Ishikawa (cell line): Measurements from ENCODE around the gene ADAM22.

Experiments
- FOXM1 ChIP-seq: IDR thresholded peaks from 2 replicates; pipeline ENCODE4 v1.6.1; 2012; ENCODE audit warnings: low read depth, borderline replicate concordance
- RAD21 ChIP-seq: IDR thresholded peaks from 2 replicates; pipeline ENCODE4 v1.6.1; 2012; ENCODE audit warnings: low read depth
- TAF1 ChIP-seq: IDR thresholded peaks from 2 replicates; pipeline ENCODE4 v1.6.1; 2012; ENCODE audit warnings: low read depth, mild to moderate bottlenecking
- TCF12 ChIP-seq: IDR thresholded peaks from 2 replicates; pipeline ENCODE4 v1.6.1; 2012; ENCODE audit warnings: low read depth
- TF ChIP-seq, protein P1 (sequence below): IDR thresholded peaks from 2 replicates; pipeline ENCODE4 v1.6.1; 2012
- TF ChIP-seq, protein P2 (sequence below): IDR thresholded peaks from 2 replicates; pipeline ENCODE4 v1.6.1; 2012; ENCODE audit warnings: low read depth, mild to moderate bottlenecking

DNA sequence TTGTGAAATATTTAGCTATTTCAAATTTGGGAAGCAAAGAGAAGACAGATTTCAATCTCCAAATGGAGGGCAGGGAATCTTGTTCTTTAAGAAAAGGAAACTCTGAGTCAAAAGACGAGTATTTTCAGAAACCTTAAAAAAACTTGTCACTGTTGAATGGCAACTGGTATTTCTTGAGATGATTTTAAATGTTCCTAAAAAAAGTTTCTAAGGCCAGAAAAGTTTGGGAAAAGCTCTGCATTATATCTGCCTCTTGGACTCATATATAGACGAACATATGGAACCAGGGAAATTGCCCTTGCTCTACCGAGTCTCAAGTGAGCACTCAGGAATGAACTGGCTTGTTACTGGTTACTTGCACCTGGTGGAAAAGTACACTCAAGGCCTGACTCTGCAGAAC, 69.5 kb downstream of the ADAM22 start:
- TF ChIP-seq, protein P1, sequence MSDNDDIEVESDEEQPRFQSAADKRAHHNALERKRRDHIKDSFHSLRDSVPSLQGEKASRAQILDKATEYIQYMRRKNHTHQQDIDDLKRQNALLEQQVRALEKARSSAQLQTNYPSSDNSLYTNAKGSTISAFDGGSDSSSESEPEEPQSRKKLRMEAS: no peak
- TF ChIP-seq TAF1 (no peak), RAD21 (no peak), FOXM1 (no peak), TCF12 (no peak)
- TF ChIP-seq, protein P2, sequence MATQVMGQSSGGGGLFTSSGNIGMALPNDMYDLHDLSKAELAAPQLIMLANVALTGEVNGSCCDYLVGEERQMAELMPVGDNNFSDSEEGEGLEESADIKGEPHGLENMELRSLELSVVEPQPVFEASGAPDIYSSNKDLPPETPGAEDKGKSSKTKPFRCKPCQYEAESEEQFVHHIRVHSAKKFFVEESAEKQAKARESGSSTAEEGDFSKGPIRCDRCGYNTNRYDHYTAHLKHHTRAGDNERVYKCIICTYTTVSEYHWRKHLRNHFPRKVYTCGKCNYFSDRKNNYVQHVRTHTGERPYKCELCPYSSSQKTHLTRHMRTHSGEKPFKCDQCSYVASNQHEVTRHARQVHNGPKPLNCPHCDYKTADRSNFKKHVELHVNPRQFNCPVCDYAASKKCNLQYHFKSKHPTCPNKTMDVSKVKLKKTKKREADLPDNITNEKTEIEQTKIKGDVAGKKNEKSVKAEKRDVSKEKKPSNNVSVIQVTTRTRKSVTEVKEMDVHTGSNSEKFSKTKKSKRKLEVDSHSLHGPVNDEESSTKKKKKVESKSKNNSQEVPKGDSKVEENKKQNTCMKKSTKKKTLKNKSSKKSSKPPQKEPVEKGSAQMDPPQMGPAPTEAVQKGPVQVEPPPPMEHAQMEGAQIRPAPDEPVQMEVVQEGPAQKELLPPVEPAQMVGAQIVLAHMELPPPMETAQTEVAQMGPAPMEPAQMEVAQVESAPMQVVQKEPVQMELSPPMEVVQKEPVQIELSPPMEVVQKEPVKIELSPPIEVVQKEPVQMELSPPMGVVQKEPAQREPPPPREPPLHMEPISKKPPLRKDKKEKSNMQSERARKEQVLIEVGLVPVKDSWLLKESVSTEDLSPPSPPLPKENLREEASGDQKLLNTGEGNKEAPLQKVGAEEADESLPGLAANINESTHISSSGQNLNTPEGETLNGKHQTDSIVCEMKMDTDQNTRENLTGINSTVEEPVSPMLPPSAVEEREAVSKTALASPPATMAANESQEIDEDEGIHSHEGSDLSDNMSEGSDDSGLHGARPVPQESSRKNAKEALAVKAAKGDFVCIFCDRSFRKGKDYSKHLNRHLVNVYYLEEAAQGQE: no peak
